HEK293 (cell line): Measurements from ENCODE around the gene SPATA16.

Experiments used
- CTCF ChIA-PET: fragments of 350-600 bp; formaldehyde crosslinking; extraction: SDS; loops from one replicate; lab custom pipeline; 2021; ENCODE audit warnings: antibody characterized with exemption; lab: Yijun Ruan, JAX
- POLR2A ChIA-PET: fragments of 300-600 bp; formaldehyde crosslinking; extraction: SDS; loops from one replicate; lab custom pipeline; 2020; ENCODE audit warnings: antibody characterized with exemption, inconsistent platforms; lab: Yijun Ruan, JAX
- H3K27ac ChIP-seq: fragments of 200-500 bp; sonication (Bioruptor generic); 2 replicates; pipeline ENCODE4 v1.5.1; 2014; ENCODE audit warnings: low read depth, low read length, control low read depth, inconsistent platforms; ENCODE audit errors: extremely low read depth
- H3K36me3 ChIP-seq, 2 experiments: fragments of 200-500 bp in 1 of 2; sonication (Bioruptor generic) in 1 of 2; 1 replicate in 1 of 2; 2 replicates in 1 of 2; pipeline ENCODE4 v1.5.1; 2014 to 2017; ENCODE audit warnings: inconsistent platforms in 2 of 2, low read length in 2 of 2; ENCODE audit not compliant: control insufficient read depth in 2 of 2, insufficient read depth in 1 of 2
- H3K4me1 ChIP-seq: fragments of 200-500 bp; sonication (Bioruptor generic); 2 replicates; pipeline ENCODE4 v1.5.1; 2014; ENCODE audit warnings: mild to moderate bottlenecking, low read length, inconsistent platforms; ENCODE audit not compliant: control insufficient read depth, insufficient read depth
- H3K4me3 ChIP-seq: 2 replicates; pipeline ENCODE4 v1.5.1; 2011; ENCODE audit warnings: low read depth, mild to moderate bottlenecking, control low read depth, low read length, moderate library complexity
- H3K9me3 ChIP-seq: fragments of 200-500 bp; sonication (Bioruptor generic); 2 replicates; pipeline ENCODE4 v1.5.1; 2014; ENCODE audit warnings: low read depth, low read length, inconsistent platforms; ENCODE audit not compliant: control insufficient read depth, insufficient read depth
- AEBP2 ChIP-seq: fragments of 450-650 bp; formaldehyde crosslinking; IDR thresholded peaks from 2 replicates; pipeline ENCODE4 v1.5.1; 2016; ENCODE audit warnings: missing biosample characterization, missing genetic modification characterization, borderline replicate concordance
- ELK4 ChIP-seq: IDR thresholded peaks from 2 replicates; pipeline ENCODE4 v1.6.1; 2011; ENCODE audit warnings: mild to moderate bottlenecking, low read depth, low read length, borderline replicate concordance
- GFI1B ChIP-seq: fragments of 450-650 bp; formaldehyde crosslinking; IDR thresholded peaks from 2 replicates; pipeline ENCODE4 v1.5.1; 2016; ENCODE audit warnings: missing biosample characterization, missing genetic modification characterization
- OSR2 ChIP-seq: fragments of 450-650 bp; formaldehyde crosslinking; IDR thresholded peaks from 2 replicates; pipeline ENCODE4 v1.5.1; 2016; ENCODE audit warnings: missing biosample characterization, missing genetic modification characterization
- PRDM4 ChIP-seq: fragments of 450-650 bp; formaldehyde crosslinking; IDR thresholded peaks from 2 replicates; pipeline ENCODE4 v1.5.1; 2017; ENCODE audit warnings: missing biosample characterization, missing genetic modification characterization
- PRDM6 ChIP-seq: fragments of 450-650 bp; formaldehyde crosslinking; IDR thresholded peaks from 2 replicates; pipeline ENCODE4 v1.5.1; 2017; ENCODE audit warnings: missing biosample characterization, missing genetic modification characterization
- SP2 ChIP-seq: fragments of 450-650 bp; formaldehyde crosslinking; IDR thresholded peaks from 2 replicates; pipeline ENCODE4 v1.5.1; 2016; ENCODE audit warnings: missing biosample characterization, missing genetic modification characterization
- WT1 ChIP-seq: fragments of 450-650 bp; formaldehyde crosslinking; IDR thresholded peaks from 2 replicates; pipeline ENCODE4 v1.5.1; 2016; ENCODE audit warnings: missing biosample characterization, missing genetic modification characterization
- ZBTB21 ChIP-seq: fragments of 450-650 bp; formaldehyde crosslinking; IDR thresholded peaks from 2 replicates; pipeline ENCODE4 v1.5.1; 2017; ENCODE audit warnings: missing biosample characterization, missing genetic modification characterization
- ZNF169 ChIP-seq: fragments of 450-650 bp; formaldehyde crosslinking; IDR thresholded peaks from 2 replicates; pipeline ENCODE4 v1.5.1; 2016; ENCODE audit warnings: missing biosample characterization, missing genetic modification characterization
- ZNF174 ChIP-seq: fragments of 450-650 bp; formaldehyde crosslinking; IDR thresholded peaks from 2 replicates; pipeline ENCODE4 v1.5.0; 2017; ENCODE audit warnings: missing biosample characterization, mild to moderate bottlenecking, missing genetic modification characterization
- ZNF221 ChIP-seq: fragments of 450-650 bp; formaldehyde crosslinking; IDR thresholded peaks from 2 replicates; pipeline ENCODE4 v1.5.1; 2017; ENCODE audit warnings: missing biosample characterization, missing genetic modification characterization, borderline replicate concordance
- ZNF24 ChIP-seq: fragments of 450-650 bp; formaldehyde crosslinking; IDR thresholded peaks from 2 replicates; pipeline ENCODE4 v1.5.1; 2016; ENCODE audit warnings: missing biosample characterization, missing genetic modification characterization
- ZNF274 ChIP-seq, 2 experiments: fragments of 200-500 bp in 1 of 2; fragments of 450-650 bp in 1 of 2; sonication (Bioruptor generic) in 1 of 2; formaldehyde crosslinking in 1 of 2; IDR thresholded peaks; 2 replicates each; pipeline versions ENCODE4 v1.5.1 to v1.6.1; 2014 to 2016; ENCODE audit warnings: borderline replicate concordance in 1 of 2, inconsistent platforms in 1 of 2, low read length in 1 of 2, missing biosample characterization in 1 of 2, missing genetic modification characterization in 1 of 2
- ZNF341 ChIP-seq: fragments of 450-650 bp; formaldehyde crosslinking; IDR thresholded peaks from 2 replicates; pipeline ENCODE4; 2016; ENCODE audit warnings: low read depth, missing biosample characterization, missing genetic modification characterization
- ZNF416 ChIP-seq: fragments of 450-650 bp; formaldehyde crosslinking; IDR thresholded peaks from 2 replicates; pipeline ENCODE4 v1.5.1; 2016; ENCODE audit warnings: missing biosample characterization, missing genetic modification characterization
- ZNF426 ChIP-seq: fragments of 450-650 bp; formaldehyde crosslinking; IDR thresholded peaks from 2 replicates; pipeline ENCODE4 v1.5.1; 2017; ENCODE audit warnings: missing biosample characterization, missing genetic modification characterization, mild to moderate bottlenecking, inconsistent platforms, moderate library complexity
- ZNF555 ChIP-seq: fragments of 450-650 bp; formaldehyde crosslinking; conservative IDR thresholded peaks from 2 replicates; pipeline ENCODE4 v1.5.1; 2017; ENCODE audit warnings: missing biosample characterization, mild to moderate bottlenecking, missing genetic modification characterization, inconsistent platforms
- ZNF585B ChIP-seq: fragments of 450-650 bp; formaldehyde crosslinking; IDR thresholded peaks from 2 replicates; pipeline ENCODE4 v1.5.1; 2016; ENCODE audit warnings: missing biosample characterization, missing genetic modification characterization
- ZNF610 ChIP-seq: fragments of 450-650 bp; formaldehyde crosslinking; IDR thresholded peaks from 2 replicates; pipeline ENCODE4 v1.5.1; 2016; ENCODE audit warnings: missing biosample characterization, missing genetic modification characterization, borderline replicate concordance
- ZNF626 ChIP-seq: fragments of 450-650 bp; sonication (Bioruptor Pico); formaldehyde crosslinking; IDR thresholded peaks from 2 replicates; pipeline ENCODE4 v1.5.1; 2018; ENCODE audit warnings: missing biosample characterization, missing genetic modification characterization, inconsistent platforms
- ZNF670 ChIP-seq: fragments of 450-650 bp; formaldehyde crosslinking; IDR thresholded peaks from 2 replicates; pipeline ENCODE4 v1.5.1; 2016; ENCODE audit warnings: missing biosample characterization, missing genetic modification characterization, low read depth
- ZNF677 ChIP-seq: fragments of 450-650 bp; IDR thresholded peaks from 2 replicates; pipeline ENCODE4 v1.5.0; 2018; ENCODE audit warnings: missing biosample characterization, mild to moderate bottlenecking, missing genetic modification characterization, moderate library complexity
- ZSCAN16 ChIP-seq: fragments of 450-650 bp; formaldehyde crosslinking; IDR thresholded peaks from 2 replicates; pipeline ENCODE4 v1.5.1; 2016; ENCODE audit warnings: missing biosample characterization, missing genetic modification characterization

SPATA16 gene

GRCh38 chr3:172972717-172973116, 168.3 kb downstream of the SPATA16 start:
- TF ChIP-seq ZNF610 (tag by site-specific recombination) (no peak), ZNF169 (tag by site-specific recombination) (no peak), ZNF670 (no peak), ZNF626 (tag by site-specific recombination) (no peak), ZSCAN16 (tag by site-specific recombination) (no peak), ZNF416 (tag by site-specific recombination) (no peak), ZNF555 (tag by site-specific recombination) (no peak), ZNF426 (no peak), WT1 (tag by site-specific recombination) (no peak), ZNF24 (no peak), ZNF677 (no peak), ZNF585B (tag by site-specific recombination) (no peak), PRDM4 (tag by site-specific recombination) (no peak)
- Histone ChIP-seq H3K36me3 (no peaks in the 10 kb centered on the region), H3K27ac (no peak overlapping the region), H3K4me1 (no peaks in the 10 kb centered on the region), H3K9me3 (no peaks in the 10 kb centered on the region), H3K4me3 (no peak overlapping the region)
- ChIA-PET CTCF (no interaction called here), POLR2A (no interaction called here)

GRCh38 chr3:172972067-172972466, 169.0 kb downstream of the SPATA16 start:
- Histone ChIP-seq H3K36me3 (no peaks in the 10 kb centered on the region), H3K27ac (no peak overlapping the region), H3K4me1 (no peaks in the 10 kb centered on the region), H3K9me3 (no peaks in the 10 kb centered on the region), H3K4me3 (no peak overlapping the region)
- POLR2A ChIA-PET, result no interaction called here
- CTCF ChIA-PET, result no interaction called here
- no peak for TF ChIP-seq GFI1B (tag by site-specific recombination)
- no peak for TF ChIP-seq ZBTB21 (tag by site-specific recombination)

- no peak overlapping the region for H3K4me3 ChIP-seq
- no peaks in the 10 kb centered on the region for H3K9me3 ChIP-seq
- TF ChIP-seq ZNF174 (tag by site-specific recombination), result no peak
- TF ChIP-seq ZNF221 (tag by site-specific recombination), result no peak
- TF ChIP-seq, all 188 proteins: peak for 0
- no peaks in the 10 kb centered on the region for H3K4me1 ChIP-seq
- POLR2A ChIA-PET, result no interaction called here
- CTCF ChIA-PET, result no interaction called here
- no peak overlapping the region for H3K27ac ChIP-seq
- H3K36me3 ChIP-seq, result no peaks in the 10 kb centered on the region
Measured at GRCh38 chr3:172968646-172969045, 172.4 kb downstream of the SPATA16 start.

- ChIA-PET CTCF (no interaction called here), POLR2A (no interaction called here)
- Histone ChIP-seq H3K27ac (no peak overlapping the region), H3K9me3 (no peaks in the 10 kb centered on the region), H3K4me3 (no peak overlapping the region), H3K36me3 (no peaks in the 10 kb centered on the region), H3K4me1 (no peaks in the 10 kb centered on the region)
- TF ChIP-seq ZNF626 (tag by site-specific recombination), result no peak
- TF ChIP-seq ZNF274 (IDR thresholded peaks at IDR 0.05; ENCODE audit: low read length), result no peak
- no peak for TF ChIP-seq ZNF274 (tag by site-specific recombination; IDR thresholded peaks at IDR 0.05; ENCODE audit: borderline replicate concordance)
- no peak for TF ChIP-seq OSR2 (tag by site-specific recombination)
- no peak for TF ChIP-seq AEBP2
- TF ChIP-seq SP2 (tag by site-specific recombination), result no peak
- no peak for TF ChIP-seq PRDM6
- no peak for TF ChIP-seq ZNF341 (tag by site-specific recombination)
- TF ChIP-seq ELK4, result no peak
Measured at GRCh38 chr3:172965256-172965655, 175.8 kb downstream of the SPATA16 start.
